NCI-H345 (cell line): ENCODE results near the gene MPV17L2.
A peak's percentile ranks its signal among the peaks of the same experiment; 100 is the strongest.

Experiments
- DNase-seq: peaks from one replicate; lab custom pipeline; 2025; lab: John Stamatoyannopoulos, UW

Gene MPV17L2

DNA sequence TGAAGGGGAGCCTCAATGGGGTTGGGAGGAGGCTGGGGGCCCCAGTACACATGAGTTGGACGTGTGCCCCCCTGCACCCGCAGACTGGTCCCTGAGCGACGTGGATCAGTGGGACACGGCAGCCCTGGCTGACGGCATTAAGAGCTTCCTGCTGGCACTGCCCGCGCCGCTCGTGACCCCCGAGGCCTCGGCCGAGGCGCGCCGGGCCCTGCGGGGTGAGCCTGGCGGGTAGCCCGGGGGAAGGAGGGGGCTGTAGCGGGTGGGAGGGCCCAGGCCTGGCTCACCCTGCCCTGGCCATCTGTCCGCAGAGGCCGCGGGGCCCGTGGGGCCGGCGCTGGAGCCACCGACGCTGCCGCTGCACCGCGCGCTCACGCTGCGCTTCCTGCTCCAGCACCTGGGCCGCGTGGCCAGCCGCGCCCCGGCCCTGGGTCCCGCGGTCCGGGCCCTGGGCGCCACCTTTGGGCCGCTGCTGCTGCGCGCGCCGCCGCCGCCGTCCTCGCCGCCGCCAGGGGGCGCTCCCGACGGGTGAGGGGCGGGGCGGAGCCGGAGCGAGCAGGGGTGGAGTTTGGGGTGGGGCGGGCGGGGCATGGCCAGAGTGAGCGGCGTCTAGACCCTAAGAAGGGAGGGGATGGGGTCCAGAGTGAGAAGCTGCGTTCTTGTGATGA lies 31.9 kb upstream of the MPV17L2 start:
- no peak for DNase-seq

DNA sequence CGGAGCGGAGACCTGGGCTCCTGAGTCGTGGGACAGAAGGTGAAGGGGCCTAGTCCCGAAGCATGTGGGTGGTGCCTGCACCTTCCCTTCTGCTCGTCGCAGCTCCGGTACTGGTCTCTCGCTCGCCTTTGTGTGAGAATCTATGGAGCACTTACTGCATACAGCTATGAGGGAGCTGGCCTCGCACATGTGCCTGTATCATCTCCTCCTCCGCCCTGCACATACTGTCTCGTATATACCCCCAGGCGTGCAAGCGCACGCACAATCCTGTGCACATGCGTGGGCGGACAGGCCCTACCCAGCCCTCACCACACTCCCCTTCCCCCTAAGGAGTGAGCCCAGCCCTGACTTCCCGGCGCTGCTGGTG lies 31.4 kb upstream of the MPV17L2 start:
- no peak for DNase-seq

DNA sequence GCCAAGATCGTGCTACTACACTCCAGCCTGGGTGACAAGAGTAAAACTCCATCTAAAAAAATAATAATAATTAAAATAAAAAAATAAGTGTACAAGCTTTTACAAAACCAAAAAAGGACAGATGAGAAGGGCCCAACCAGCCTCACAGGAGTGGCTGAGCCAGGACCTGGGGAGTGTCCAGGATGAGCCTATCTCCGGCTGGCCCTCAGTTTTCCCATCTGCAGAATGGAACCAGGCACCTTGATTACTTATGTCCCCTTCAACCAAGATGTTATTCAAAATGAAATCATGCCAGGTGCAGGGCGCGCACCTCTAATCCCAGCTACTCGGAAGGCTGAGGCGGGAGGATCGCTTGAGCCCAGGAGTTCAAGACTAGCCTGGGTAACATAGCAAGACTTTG lies 28.9 kb upstream of the MPV17L2 start:
- no peak for DNase-seq

DNA sequence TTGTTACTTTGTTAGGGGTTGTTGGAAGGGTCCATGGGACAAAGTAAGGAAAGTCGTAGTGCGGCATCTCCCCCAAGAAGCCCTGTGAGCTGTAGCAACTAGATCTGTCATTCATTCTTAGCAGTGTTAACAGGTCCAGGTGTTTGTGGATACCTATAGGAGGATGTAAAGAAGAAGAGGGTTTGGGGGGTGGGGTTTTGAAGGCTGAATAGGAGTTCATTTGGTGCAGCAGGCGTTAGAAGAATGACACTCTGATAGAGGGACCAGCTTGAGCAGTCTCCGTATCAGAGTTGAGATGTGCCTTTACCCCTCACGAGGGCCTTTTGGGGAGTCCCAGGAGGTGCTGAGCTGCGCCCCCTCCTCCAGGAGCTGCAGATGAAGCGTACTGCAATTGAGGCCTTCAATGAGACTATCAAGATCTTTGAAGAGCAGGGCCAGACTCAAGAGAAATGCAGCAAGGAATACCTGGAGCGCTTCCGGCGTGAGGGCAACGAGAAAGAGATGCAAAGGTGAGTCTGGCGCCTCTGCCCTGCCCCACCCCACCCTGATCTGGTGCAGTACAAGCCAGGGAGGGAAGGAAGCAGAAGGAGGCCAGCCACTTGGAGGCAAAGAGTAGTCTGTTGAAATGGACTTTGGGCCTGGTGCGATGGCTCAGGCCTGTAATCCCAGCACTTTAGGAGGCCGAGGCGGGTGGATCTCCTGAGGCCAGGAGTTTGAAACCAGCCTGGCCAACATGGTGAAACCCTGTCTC lies 27.0 kb upstream of the MPV17L2 start:
- DNase-seq, result no peak

DNA sequence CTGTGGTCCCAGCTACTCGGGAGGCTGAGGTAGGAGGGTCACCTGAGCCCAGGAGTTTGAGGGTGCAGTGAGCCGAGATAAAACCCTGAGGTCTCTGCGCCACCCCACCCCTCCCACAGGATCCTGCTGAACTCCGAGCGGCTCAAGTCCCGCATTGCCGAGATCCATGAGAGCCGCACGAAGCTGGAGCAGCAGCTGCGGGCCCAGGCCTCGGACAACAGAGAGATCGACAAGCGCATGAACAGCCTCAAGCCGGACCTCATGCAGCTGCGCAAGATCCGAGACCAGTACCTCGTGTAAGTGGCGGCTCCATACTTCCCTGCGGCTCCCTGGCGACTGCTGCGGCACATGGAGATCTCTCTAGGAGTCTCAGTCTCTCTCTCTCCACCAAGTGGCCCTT lies 26.0 kb upstream of the MPV17L2 start:
- no peak for DNase-seq

DNA sequence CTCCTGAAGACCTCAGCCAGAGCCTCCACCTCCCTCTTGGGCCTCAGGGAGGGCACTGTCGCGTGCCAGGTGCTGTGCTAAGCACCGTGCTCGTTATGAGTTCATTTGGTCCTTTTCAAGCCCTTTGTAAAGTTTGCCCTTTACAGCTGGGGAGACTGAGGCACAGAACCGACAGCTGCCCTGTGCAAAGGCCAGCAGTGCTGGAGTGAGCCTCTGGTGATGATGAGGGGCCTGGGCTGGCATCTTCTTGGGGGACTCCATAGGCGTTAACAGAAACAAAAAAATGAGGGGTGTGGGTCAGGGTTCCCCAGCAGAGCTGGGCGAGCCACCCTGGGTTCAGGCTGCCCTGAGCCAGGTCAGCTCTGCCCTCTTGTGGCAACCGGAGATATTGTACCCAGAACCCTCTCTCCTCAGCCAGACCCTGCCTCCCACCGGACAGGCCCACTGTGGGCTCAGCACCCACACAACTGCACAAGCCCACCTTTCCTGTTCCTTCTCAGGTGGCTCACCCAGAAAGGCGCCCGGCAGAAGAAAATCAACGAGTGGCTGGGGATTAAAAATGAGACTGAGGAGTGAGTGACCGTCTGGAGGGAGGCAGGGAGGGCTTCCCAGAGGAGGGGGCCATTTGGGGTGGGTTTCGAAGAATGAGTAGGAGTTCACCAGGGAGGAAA lies 24.9 kb upstream of the MPV17L2 start:
- DNase-seq, result peak; percentile 5

DNA sequence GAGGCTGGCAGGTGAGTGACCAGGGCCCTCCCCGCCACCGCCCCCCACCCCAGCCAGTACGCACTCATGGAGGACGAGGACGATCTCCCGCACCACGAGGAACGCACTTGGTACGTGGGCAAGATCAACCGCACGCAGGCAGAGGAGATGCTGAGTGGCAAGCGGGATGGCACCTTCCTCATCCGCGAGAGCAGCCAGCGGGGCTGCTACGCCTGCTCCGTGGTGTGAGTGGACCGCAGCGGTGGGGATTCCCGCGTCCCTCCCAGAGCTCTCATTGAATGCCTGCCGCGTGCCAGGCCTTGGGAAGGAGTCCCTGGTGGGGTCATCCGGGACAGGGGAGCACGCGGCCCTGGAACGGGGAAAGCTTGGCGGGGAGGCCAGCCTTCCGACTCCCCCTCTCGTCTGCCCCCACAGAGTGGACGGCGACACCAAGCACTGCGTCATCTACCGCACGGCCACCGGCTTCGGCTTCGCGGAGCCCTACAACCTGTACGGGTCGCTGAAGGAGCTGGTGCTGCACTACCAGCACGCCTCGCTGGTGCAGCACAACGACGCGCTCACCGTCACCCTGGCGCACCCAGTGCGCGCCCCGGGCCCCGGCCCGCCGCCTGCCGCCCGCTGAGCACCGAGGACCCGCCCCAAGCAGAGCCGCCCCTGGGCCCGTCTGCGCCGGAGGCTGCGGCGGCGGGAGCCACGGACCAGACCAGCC lies 24.2 kb upstream of the MPV17L2 start:
- DNase-seq, result no peak

DNA sequence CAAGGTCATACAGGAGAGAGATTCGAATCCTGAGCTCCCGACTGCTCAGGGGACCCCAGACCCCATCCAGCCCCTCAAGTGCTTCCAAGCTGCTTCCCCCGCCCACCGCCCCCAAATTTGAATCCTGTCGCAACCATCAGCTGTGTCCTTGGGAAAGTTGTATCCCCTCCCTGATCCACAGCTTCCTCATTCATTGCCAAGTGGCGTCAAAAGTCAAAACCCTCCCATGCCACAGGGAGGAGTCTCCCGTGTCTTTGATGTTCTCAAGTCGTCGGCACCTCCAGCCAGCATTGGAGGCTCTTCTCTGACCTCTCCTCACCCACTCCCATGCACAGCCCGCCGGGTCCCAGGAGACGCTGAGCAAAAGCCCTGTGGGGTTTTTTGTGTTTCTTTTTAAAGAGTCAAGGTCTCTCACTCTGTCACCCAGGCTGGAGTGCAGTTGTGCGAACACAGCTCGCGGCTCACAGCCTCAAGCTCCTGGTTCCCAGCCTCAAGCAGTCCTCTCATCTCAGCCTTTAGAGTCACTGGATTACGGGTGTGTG lies 22.2 kb upstream of the MPV17L2 start:
- no peak for DNase-seq

DNA sequence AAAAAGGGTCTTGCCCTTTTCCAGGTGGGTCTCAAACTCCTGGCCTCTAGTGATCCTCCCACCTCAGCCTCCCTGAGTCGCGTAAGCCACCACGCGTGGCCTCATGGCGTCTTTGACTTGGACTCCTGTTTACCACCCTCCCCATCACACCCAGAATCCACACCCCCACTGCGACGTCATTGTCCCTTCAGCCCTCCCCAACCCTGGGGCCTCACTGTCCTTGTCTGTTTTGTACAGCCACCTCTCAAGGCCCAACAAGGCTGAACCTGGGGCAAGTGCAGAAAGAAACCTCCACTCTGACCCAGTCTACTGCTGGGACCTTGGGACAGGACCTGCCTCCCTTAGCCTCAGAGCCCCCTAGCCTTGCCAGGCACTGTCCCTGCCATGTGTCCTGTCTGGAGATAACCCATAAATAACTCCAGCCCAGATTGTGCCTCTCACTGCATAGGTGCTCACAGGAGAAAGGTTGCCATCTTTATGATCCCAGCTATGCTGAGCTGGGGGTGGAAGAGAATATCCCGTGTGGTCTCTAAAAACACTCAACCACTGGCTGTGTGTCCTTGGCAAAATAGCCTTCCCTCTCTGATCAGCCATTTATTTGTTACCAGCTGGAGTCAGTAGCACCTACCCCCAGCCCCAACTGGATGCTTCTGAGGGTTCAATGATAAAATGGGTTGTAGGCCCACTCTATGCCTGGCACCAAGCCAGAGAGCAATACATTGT lies 21.3 kb upstream of the MPV17L2 start:
- no peak for DNase-seq

DNA sequence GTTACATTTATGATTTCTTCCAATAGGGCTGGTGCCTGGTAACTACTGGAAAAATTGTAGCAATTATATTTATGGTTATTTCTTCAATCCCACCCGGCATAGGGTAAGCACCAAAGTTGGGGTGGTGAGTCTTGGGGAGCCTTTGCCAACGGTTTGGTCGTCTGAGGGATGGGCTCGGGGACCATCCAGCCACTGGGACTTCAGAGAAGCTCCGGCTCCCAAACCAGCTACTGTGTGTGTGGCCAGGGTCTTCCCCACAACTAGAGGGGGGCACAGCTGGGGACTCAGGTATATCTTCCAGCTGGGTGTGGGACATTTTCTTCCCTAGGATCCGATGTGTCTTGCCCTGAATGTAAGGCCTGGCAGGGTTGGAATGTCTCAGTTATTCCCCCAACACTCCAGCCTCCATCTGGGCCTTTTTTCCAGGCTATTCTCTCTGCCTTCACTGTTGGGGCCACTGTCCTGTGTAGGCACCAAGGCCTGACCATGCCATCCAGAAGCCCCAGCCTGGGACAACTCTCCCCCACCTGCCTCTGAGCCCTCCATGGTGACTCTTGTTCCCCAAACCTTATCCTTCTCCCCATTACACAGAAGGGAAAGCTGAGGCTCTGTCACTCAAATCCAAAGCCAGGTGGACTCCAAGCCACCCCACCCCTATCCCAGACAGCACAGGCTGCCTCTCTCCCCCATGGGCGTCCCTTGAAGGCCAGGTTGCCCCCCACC lies 20.5 kb upstream of the MPV17L2 start:
- DNase-seq, result no peak

DNA sequence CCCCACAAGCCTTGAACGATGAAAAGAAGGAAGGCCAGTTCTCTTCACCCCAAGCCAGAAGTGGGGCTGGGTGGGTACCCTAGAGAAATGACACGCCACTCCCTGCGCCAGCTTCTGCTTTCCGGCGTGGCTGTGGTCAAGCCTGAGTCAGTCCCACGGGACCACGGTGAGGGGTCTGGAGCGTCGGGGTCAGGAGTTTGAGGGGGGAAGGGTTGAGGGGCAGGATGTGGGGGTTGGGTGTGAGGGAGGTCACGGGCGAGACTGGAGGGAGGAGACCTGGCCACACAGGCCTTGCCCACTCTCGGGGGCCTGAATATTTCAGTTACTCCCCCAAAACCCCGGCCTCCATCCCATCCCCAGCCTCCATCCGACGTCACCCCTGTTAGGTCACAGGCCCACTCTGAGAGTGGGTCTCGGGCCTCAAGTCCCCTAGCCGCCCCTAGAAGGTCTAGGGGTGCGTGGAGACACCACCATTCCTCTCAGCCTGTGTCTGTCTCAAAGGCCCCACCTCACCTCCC lies 19.9 kb upstream of the MPV17L2 start:
- DNase-seq, result no peak

DNA sequence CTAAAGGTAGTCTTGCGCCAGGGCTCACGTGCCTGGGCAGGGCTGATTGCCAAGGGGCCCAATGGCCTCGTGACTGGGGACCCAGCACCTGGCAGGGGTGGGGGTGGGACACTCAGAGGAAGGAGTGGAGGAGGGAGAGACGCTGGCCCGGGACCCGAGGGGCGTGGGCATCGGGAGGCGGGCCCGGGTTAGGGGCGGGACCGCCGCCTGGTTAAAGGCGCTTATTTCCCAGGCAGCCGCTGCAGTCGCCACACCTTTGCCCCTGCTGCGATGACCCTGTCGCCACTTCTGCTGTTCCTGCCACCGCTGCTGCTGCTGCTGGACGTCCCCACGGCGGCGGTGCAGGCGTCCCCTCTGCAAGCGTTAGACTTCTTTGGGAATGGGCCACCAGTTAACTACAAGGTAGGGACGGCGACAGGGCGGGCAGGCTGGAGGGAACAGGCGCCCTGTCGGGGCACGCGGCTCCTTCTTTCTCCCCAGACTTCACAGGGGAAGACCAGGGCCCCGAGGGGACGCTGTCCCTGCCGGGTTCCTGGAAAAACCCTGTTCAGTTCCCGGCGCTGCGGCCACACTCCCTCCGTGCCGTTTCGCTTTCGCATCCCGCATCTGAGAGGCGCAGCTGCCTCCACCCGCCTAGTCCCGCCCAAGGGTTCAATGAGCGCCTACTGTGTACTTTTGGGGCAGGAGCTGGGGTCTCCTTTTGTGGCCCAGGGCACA lies 19.3 kb upstream of the MPV17L2 start, which contains the start of gene IFI30:
Gene IFI30, plus strand, starts transcription at position 242 of the 717 bp plus-strand sequence. Its CDS starts 29 bp downstream, at position 271.
- peak; percentile 87 for DNase-seq

DNA sequence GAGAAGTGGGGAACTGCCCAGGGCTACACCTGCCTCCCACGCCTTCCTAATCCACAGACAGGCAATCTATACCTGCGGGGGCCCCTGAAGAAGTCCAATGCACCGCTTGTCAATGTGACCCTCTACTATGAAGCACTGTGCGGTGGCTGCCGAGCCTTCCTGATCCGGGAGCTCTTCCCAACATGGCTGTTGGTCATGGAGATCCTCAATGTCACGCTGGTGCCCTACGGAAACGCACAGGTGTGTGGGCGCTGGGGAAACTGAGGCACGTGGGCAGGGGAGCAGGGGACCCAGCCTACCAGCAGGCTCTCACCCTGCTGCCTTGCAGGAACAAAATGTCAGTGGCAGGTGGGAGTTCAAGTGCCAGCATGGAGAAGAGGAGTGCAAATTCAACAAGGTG lies 18.0 kb upstream of the MPV17L2 start:
- no peak for DNase-seq

DNA sequence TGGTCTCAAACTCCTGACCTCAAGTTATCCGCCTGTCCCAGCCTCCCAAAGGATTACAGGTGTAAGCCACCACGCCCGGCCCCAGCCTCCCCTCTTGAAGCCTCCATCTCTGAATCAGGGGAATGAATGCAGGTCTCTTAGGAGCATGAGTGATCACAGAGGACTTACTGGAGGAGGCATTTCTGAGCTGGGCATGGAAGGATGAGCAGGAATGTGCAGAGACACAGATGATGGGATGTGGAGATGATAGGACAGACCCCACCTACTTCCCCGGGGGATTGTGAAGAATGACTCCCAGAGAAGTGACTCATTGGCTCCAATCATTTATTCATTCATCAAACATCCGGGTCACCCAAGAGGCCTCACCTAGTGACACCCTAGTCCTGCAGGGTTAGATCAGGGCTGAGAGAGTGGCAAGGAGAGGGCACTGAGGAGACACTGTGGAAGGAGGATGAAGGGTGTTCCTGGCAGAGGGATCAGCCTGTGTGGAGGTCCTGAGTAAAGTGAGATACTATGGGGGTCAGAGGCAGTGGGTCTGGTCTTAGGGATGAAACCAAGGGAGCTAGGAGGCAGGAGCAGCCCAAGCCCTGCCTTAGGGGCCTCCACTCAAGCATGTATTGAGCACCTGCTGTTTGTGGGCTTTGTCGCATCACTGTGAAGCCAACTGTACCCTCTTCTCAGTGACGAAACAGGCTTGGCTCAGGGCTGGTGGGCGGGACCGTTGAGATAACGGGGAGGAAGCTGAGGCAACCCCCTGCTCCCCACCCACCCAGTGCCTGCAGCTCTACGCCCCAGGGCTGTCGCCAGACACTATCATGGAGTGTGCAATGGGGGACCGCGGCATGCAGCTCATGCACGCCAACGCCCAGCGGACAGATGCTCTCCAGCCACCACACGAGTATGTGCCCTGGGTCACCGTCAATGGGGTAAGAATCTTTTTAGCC lies 16.4 kb upstream of the MPV17L2 start:
- DNase-seq, result no peak

DNA sequence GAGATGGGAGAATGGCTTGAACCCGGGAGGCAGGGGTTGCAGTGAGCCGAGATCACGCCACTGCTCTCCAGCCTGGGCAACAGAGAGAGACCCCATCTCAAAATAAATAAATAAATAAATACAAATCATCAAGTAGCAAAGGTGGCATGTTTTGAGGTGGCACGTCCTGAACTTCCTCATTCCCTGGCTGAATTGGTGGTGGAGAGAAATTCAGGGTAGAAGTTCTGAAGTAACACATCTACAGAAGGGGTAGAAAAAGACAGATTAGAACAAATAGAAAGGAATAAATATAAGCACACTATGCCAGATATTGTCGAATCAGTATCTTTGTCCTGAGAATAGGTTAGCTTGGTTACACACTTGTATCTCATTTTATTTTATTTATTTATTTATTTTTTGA lies 13.1 kb upstream of the MPV17L2 start:
- DNase-seq, result no peak

DNA sequence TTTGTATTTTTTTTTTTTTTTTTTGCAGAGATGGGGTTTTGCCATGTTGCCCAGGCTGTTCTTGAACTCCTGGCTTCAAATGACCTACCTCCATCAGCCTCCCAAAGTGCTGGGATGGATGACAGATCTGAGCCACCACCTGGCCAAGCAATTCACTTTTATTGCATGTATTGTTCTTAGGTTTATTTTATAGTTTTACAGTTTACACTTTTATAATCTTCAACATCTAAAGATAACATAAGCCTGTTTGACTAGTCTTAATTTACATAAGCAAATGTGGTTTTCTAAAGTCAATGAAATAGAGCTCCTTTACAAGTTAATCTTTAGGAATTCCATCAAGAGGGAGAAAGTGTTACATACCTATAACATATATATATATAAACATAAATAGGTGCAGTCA lies 9.5 kb upstream of the MPV17L2 start:
- DNase-seq, result no peak

DNA sequence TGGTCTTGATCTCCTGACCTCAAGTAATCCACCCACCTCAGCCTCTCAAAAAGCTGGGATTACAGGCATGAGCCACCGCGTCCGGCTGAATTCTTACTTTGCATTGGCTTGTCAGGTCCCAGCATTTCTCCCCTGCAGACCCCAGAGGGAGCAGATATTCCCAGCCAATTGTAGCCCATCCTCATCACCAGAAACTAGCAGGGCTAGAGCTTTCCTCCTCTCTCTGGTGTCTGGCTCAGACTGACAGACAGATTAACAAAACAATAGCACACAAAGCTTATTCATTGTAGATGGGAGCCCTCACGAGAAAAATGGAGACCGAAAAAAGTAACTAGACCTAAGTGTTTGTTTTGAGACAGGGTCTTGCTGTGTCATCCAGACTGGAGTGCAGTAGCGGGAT lies 7.5 kb upstream of the MPV17L2 start:
- no peak for DNase-seq

DNA sequence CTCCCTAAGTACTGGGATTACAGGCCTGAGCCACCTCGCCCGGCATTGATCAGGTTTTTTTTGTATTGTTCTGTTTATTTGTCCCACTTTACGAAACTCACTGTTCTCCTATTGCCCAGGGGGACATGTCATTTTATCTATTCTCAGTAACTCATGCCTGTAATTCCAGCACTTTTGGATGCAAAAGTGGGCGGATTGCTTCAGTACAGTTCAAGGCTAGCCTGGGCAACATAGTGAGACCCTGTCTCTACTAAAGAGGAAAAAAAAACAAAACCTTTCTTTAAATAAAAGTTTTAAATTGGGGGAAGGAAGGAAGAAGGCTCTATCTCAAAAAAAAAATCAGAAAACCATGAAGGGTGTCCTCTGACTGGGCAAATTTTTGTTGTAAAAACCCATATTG lies 2.7 kb upstream of the MPV17L2 start:
- DNase-seq, result no peak

DNA sequence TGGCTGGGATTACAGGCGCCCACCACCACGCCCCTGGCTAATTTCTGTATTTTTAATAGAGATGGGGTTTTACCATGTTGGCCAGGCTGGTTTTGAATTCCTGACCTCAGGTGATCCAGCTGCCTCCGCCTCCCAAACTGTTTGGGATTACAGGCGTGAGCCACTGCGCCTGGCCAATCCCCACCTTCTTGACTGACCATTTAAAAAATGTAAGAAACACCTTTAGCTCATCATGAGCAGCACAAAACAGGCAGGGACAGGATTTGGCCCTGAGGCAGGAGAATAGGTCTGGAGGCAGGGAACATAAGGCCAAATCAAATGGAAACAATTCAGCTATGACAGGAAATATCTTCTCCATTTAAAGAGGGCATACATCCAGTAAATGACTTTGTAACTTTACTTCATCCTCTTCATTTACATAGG lies 1.4 kb upstream of the MPV17L2 start:
- no peak for DNase-seq
